ENCODE results near the gene STRN4.

DNA sequence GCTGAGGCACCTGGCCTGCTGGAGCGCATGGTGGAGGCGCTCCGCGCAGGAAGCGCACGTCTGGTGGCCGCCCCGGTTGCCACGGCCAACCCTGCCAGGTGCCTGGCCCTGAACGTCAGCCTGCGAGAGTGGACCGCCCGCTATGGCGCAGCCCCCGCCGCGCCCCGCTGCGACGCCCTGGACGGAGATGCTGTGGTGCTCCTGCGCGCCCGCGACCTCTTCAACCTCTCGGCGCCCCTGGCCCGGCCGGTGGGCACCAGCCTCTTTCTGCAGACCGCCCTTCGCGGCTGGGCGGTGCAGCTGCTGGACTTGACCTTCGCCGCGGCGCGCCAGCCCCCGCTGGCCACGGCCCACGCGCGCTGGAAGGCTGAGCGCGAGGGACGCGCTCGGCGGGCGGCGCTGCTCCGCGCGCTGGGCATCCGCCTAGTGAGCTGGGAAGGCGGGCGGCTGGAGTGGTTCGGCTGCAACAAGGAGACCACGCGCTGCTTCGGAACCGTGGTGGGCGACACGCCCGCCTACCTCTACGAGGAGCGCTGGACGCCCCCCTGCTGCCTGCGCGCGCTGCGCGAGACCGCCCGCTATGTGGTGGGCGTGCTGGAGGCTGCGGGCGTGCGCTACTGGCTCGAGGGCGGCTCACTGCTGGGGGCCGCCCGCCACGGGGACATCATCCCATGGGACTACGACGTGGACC, 9.7 kb upstream of the STRN4 start:
- TF ChIP-seq, protein P1, sequence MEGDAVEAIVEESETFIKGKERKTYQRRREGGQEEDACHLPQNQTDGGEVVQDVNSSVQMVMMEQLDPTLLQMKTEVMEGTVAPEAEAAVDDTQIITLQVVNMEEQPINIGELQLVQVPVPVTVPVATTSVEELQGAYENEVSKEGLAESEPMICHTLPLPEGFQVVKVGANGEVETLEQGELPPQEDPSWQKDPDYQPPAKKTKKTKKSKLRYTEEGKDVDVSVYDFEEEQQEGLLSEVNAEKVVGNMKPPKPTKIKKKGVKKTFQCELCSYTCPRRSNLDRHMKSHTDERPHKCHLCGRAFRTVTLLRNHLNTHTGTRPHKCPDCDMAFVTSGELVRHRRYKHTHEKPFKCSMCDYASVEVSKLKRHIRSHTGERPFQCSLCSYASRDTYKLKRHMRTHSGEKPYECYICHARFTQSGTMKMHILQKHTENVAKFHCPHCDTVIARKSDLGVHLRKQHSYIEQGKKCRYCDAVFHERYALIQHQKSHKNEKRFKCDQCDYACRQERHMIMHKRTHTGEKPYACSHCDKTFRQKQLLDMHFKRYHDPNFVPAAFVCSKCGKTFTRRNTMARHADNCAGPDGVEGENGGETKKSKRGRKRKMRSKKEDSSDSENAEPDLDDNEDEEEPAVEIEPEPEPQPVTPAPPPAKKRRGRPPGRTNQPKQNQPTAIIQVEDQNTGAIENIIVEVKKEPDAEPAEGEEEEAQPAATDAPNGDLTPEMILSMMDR (IDR thresholded peaks at IDR 0.05): no peak
- TF ChIP-seq POLR2A (IDR thresholded peaks at IDR 0.05): no peak

Data from esophagus squamous epithelium (tissue), 4 donors.